Body of pancreas (tissue), 4 donors: ENCODE data around the gene IL22RA2. TPM values are rescaled to one million over a fixed set of nuclear protein-coding genes. Genes with fewer than 3 reads are reported as not detected.
A peak's percentile ranks its signal among the peaks of the same experiment; 100 is the strongest.

Experiments used
- ATAC-seq: fragments of 150-250 bp; one replicate; pipeline ENCODE4 v1.9.1; 2016
- DNase-seq, 4 donors: peaks; one replicate each; pipeline ENCODE4 v3.0.0-alpha.2; 2019
- H3K27ac ChIP-seq, 4 donors: fragments of 200-600 bp; sonication (generic); 1 replicate in 3 of 4; 2 replicates in 1 of 4; pipeline versions ENCODE4 v1.5.1 to v1.6.1; 2016 to 2019; ENCODE audit warnings: mild to moderate bottlenecking in 1 of 4, mixed read lengths in 1 of 4, moderate library complexity in 1 of 4
- H3K27me3 ChIP-seq, 2 donors: fragments of 200-600 bp; sonication (generic); one replicate each; pipeline ENCODE4 v1.6.0; 2016; ENCODE audit warnings: mild to moderate bottlenecking in 1 of 2
- H3K36me3 ChIP-seq, 2 donors: fragments of 200-600 bp; sonication (generic); replicated peaks in 1 of 2; 2 replicates each; pipeline ENCODE4 v1.5.1; 2016; ENCODE audit warnings: low read depth in 2 of 2; ENCODE audit not compliant: insufficient read depth in 1 of 2
- H3K4me1 ChIP-seq: fragments of 200-600 bp; sonication (generic); one replicate; pipeline ENCODE4 v1.6.0; 2016
- H3K4me3 ChIP-seq, 2 donors: fragments of 200-600 bp; sonication (generic); 1 replicate in 1 of 2; 2 replicates in 1 of 2; pipeline ENCODE4 v1.5.1; 2016 to 2019
- H3K9me3 ChIP-seq, 3 donors: fragments of 200-600 bp; sonication (generic); 1 replicate in 2 of 3; 2 replicates in 1 of 3; pipeline ENCODE4 v1.5.1; 2016
- CTCF ChIP-seq, 7 experiments: fragments of 450-650 bp in 4 of 7; fragments of 200-600 bp in 3 of 7; sonication (generic) in 3 of 7; IDR thresholded peaks; one replicate each; pipeline ENCODE4 v1.5.1; 2016 to 2019; ENCODE audit warnings: antibody characterized with exemption in 7 of 7
- POLR2A ChIP-seq, 3 donors: fragments of 450-650 bp; IDR thresholded peaks; one replicate each; pipeline ENCODE4 v1.6.1; 2016; ENCODE audit warnings: antibody characterized with exemption in 3 of 3, mild to moderate bottlenecking in 2 of 3
- WGBS, 2 donors: methylation state at CpG; one replicate each; pipeline ENCODE4 v1.1.5; 2017; 5-methylcytosine and 5-hydroxymethylcytosine counted together
- intact Hi-C: fragments of 100-400 bp; cut with DNase I; formaldehyde crosslinking; loops from one replicate; pipeline ENCODE4 v1.15.1; 2023
- total RNA-seq, 2 donors: library from RNA; depleted of rRNA; stranded (reverse); fragments of >200 nt; gene quantifications; one replicate each; pipeline ENCODE4 v1.1.0, GENCODE V29; 2016

IL22RA2 gene
- total RNA-seq, 2 donors from 2014 or later: not detected

GRCh38 chr6:137126875-137127485, 46.5 kb downstream of the IL22RA2 start:
- ATAC-seq (no peak), DNase-seq (no peak)
- Histone ChIP-seq H3K27ac (no peak overlapping the region), H3K4me3 (no peak overlapping the region), H3K9me3 (no peaks in the 10 kb centered on the region), H3K27me3 (no peaks in the 10 kb centered on the region), H3K36me3 (no peaks in the 10 kb centered on the region), H3K4me1 (peaks cover 15% of the 10 kb centered on the region)
- TF ChIP-seq CTCF (IDR thresholded peaks at IDR 0.05): no peak
- no peak for TF ChIP-seq POLR2A (IDR thresholded peaks at IDR 0.05)
- 70 to 76% methylated on average over 2 of the region's 2 CpGs for WGBS, 2 donors
- intact Hi-C loops: no loop called here

- no peak for TF ChIP-seq POLR2A (IDR thresholded peaks at IDR 0.05)
- no peak for TF ChIP-seq CTCF (IDR thresholded peaks at IDR 0.05)
- no peak overlapping the region for H3K4me3 ChIP-seq
- ATAC-seq: no peak
- 13% methylated on average over 2 of the region's 2 CpGs for WGBS, 2 donors
- no peak for DNase-seq
- intact Hi-C loops: no loop called here
- no peaks in the 10 kb centered on the region for H3K36me3 ChIP-seq
- H3K27me3 ChIP-seq: no peaks in the 10 kb centered on the region
- H3K9me3 ChIP-seq: peaks cover 0 to 4% (median 0%) of the 10 kb centered on the region in 3 donors
- H3K27ac ChIP-seq: peak overlapping the region in 1 of 4 donors; percentile 44
- peaks cover 20% of the 10 kb centered on the region for H3K4me1 ChIP-seq
These were observed 50.4 kb downstream of the IL22RA2 start for GRCh38 chr6:137123078-137123477.

GRCh38 chr6:137122612-137123011, 50.8 kb downstream of the IL22RA2 start:
- peaks cover 20% of the 10 kb centered on the region for H3K4me1 ChIP-seq
- H3K4me3 ChIP-seq: no peak overlapping the region
- H3K27me3 ChIP-seq: no peaks in the 10 kb centered on the region
- H3K36me3 ChIP-seq: no peaks in the 10 kb centered on the region
- no peak for TF ChIP-seq CTCF (IDR thresholded peaks at IDR 0.05)
- no peak for TF ChIP-seq POLR2A (IDR thresholded peaks at IDR 0.05)
- DNase-seq (peak in 1 of 4 donors; percentile 31), ATAC-seq (peak; percentile 37)
- H3K9me3 ChIP-seq: peaks cover 0 to 4% (median 0%) of the 10 kb centered on the region in 3 donors
- peak overlapping the region in 2 of 4 donors; percentile 9 to 44 for H3K27ac ChIP-seq
- WGBS, 2 donors: 43 to 51% methylated on average over 4 of the region's 4 CpGs
- intact Hi-C loops: no loop called here

- no peak overlapping the region for H3K4me3 ChIP-seq
- intact Hi-C loops: no loop called here
- H3K4me1 ChIP-seq: peaks cover 20% of the 10 kb centered on the region
- peak overlapping the region in 2 of 4 donors; percentile 31 to 44 for H3K27ac ChIP-seq
- H3K27me3 ChIP-seq: no peaks in the 10 kb centered on the region
- TF ChIP-seq POLR2A (IDR thresholded peaks at IDR 0.05) (no peak), CTCF (IDR thresholded peaks at IDR 0.05) (no peak)
- 65 to 70% methylated on average over 2 of the region's 2 CpGs for WGBS, 2 donors
- ATAC-seq (no peak), DNase-seq (no peak)
- H3K9me3 ChIP-seq: peaks cover 0 to 4% (median 0%) of the 10 kb centered on the region in 3 donors
- H3K36me3 ChIP-seq: no peaks in the 10 kb centered on the region
These were observed 51.9 kb downstream of the IL22RA2 start for GRCh38 chr6:137121401-137121997.

- TF ChIP-seq POLR2A (IDR thresholded peaks at IDR 0.05) (no peak), CTCF (IDR thresholded peaks at IDR 0.05) (no peak)
These were observed 52.7 kb downstream of the IL22RA2 start for GRCh38 chr6:137120748-137121147.

More at GRCh38 chr6:137120748-137121147, 52.7 kb downstream of the IL22RA2 start:
- intact Hi-C loops: no loop called here
- H3K27me3 ChIP-seq: no peaks in the 10 kb centered on the region
- DNase-seq (no peak), ATAC-seq (peak; percentile 63)
- no peak overlapping the region for H3K4me3 ChIP-seq
- peaks cover 20% of the 10 kb centered on the region for H3K4me1 ChIP-seq
- H3K36me3 ChIP-seq: no peaks in the 10 kb centered on the region
- peak overlapping the region in 3 of 4 donors; percentile 9 to 51 (median 44) for H3K27ac ChIP-seq
- peaks cover 0 to 4% (median 0%) of the 10 kb centered on the region in 3 donors for H3K9me3 ChIP-seq
